ENCODE data around the gene CEP85L.

- TF ChIP-seq POLR2AphosphoS5 (IDR thresholded peaks at IDR 0.05) (no peak), POLR2A (IDR thresholded peaks at IDR 0.05) (no peak), CTCF (IDR thresholded peaks at IDR 0.05) (no peak)
Observed at GRCh38 chr6:118679327-118679901, 28.0 kb upstream of the CEP85L start.

Measured in gastroesophageal sphincter (tissue), 3 donors.